ENCODE results near the gene ITPR1.

ITPR1 gene

DNA sequence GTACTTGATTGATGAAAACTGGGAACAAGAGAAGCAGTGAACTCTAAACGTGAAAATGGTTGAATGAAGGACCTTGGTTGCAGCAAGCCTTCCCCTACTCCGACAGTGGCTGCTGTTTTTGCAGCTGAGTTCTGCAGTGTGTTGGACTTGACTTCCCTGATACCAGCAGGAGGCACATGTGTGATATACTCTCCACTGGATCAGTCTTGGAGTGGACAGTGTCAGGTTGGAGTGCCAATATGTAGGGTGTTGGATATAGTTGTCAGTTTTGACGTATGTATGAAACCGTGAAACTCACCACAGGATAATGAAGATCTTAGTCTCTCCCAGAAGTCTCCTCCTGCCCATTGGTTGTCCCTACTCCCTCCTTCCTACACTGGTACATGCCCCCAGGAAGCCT is 106.5 kb downstream of the ITPR1 start:
- no peak for DNase-seq

DNA sequence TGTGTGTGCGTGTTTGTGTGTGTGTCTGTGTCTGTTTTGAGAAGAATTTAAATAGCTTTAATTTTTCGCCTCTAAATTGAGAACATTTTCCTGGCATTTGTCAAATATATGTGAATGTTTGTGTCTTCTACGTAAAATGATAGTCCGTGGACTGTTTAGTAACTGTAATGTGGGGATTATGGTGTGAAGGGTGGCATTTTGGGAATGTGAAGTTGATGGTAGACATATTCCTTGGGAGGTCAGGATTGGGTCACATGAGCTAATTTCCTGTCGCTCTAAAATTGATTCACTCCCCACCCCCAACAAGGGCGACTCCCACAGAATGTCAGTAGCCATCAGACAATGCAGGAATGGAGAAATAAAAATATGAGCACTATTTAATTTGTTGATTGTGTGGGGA is 107.3 kb downstream of the ITPR1 start:
- DNase-seq = no peak

DNA sequence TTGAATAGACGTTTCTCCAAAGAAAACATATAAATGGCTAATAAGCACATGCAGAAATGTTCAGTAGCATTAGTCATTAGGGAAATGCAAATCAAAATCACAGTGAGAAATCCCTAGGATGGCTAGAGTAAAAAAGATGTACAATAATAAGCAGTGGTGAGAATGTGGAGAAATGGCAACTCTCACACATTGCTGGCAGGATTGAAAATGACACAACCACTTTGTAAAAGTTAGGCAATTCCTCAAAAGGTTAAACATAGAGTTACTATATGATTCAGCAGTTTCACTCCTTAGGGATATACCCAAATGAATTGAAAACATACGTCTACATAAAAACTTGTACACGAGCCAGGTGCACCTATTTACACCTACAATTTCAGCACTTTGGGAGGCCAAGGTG is 108.7 kb downstream of the ITPR1 start:
- DNase-seq = no peak

DNA sequence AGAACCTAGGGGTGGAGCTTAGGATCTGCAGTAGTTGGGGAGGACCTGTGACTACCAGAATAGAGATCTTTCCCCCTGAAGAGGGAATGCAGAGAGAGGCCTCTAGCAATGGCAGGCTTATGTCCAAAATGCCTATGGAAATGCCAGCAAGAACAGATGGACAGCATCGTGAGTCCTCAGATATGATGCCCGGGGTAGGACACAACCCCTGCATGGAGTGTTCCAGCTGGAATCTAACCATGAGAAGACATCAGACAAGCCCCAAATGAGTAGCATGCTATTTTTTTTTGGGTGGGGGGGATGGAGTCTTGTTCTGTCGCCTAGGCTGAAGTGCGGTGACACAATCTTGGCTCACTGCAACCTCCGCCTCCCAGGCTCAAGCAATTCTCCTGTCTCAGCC is 111.5 kb downstream of the ITPR1 start:
- no peak for DNase-seq

- DNase-seq = no peak
These were observed 113.8 kb downstream of the ITPR1 start for GRCh38 chr3:4606911-4607310.

- DNase-seq = no peak
These were observed 120.2 kb downstream of the ITPR1 start for GRCh38 chr3:4613366-4613765.

DNA sequence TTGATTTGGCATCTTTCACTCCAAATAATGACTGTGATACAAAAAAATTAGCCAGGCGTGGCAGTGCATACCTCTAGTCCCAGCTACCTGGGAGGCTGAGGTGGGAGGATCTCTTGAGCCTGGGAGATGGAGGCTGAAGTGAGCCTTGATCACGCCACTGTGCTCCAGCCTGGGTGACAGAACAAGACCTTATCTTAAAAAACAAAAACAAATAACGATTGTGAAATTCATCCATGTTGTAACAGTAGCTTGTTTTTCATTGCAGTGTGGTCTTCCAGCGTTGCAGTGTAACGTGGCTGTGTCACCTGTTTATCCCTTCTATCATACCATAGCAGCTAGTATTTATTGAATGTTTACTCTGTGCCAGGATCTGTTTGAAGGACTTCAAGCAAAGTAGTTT is 120.9 kb downstream of the ITPR1 start:
- no peak for DNase-seq

DNA sequence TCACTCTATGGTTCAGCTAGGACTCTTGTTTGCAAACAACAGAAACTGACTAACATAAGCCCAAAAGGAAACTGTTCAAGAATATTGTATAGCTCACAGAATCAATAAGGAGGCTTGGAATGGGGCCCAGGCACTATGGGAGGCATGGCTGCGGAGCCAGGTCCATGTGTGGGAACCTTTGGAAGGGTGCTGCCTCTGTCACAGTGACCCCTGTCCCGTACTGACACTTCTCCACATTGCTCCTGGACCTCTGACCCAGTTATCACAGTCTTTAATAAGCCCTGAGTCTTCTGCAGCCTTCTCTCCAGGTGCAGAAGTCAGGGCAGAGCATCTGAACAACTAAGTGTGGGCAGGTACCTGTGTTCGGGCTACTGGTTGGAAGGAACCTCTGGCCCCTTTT is 121.8 kb downstream of the ITPR1 start:
- no peak for DNase-seq

- DNase-seq = no peak
These were observed 122.6 kb downstream of the ITPR1 start for GRCh38 chr3:4615750-4616149.

DNA sequence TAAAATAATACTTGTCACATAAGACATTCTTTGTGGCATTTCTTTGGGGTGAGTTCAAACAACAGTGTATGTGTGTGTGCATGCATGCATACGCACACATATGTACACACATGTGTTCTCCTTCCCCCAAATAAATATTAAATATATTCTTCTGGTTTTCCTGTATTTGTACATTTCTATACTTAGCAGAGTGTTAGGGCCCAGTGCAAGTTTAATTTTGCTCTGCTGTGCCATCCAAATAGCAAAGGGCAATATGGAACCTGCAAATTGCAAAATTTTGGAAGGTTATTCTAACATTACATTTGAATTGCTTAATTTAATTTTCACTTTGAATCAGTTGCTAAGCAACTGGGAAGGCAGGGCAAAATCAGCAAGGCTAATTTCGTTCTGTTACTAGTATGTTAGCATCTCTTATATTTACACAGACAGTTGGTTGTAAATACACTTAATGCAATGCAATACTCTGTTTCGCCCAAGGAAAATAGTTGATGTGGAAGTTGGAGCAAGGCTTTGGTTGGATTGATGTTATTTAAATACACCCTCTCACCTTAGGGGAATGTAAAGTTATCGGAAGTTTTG is 130.4 kb downstream of the ITPR1 start:
- DNase-seq = no peak

DNA sequence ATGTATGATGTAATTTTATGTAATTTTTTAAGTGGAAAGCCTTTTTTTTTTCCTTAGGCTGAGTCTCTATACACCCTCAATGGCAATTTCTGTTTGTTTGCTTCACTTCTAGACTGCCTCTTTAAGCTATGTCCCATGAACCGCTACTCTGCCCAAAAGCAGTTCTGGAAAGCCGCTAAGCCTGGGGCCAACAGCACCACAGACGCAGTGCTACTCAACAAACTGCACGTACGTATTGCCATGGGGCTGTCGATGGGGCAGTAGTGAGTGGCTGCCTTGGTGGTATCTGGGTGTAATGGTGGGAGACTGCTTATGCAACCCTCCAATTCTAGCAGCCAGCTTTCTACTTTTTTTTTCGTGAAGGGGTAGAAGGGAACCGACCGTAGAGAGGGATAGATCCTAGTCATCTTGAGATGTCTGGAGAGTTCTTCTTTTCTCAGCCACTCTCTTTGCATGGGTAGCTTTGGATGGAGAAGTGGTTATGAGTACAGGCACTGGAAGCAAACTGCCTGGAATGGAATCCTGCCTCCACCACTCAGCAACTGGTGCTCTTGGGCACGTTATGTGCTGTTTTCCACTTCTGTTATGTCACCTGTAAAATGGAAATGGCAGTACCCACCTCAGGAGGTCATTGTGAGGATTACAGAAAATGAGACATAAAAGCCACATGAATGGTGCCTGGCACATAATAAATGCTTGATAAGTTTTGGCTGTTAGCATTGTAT is 134.7 kb downstream of the ITPR1 start:
- DNase-seq = no peak

- DNase-seq = no peak
These were observed 136.2 kb downstream of the ITPR1 start for GRCh38 chr3:4629095-4630007.

GRCh38 chr3:4633078-4634004 is 140.2 kb downstream of the ITPR1 start:
- DNase-seq = no peak

DNA sequence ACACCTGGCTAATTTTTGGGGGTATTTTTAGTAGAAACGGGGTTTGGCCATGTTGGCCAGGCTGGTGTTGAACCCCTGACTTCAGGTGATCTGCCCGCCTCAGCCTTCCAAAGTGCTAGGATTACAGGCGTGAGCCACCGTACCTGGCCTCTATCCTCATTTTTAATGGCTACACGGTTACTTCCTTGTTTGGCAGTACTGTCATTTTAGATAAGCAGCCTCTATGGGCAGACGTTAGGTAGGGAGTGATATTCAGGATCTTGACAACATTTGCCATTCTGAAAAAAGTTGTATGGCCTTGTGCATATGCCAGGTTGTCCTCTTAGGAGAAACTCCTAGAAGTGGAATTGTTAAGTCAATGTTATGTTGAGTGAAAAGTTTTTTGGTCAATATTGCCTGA is 141.7 kb downstream of the ITPR1 start:
- no peak for DNase-seq

- DNase-seq = no peak
These were observed 144.1 kb downstream of the ITPR1 start for GRCh38 chr3:4637265-4637664.

DNA sequence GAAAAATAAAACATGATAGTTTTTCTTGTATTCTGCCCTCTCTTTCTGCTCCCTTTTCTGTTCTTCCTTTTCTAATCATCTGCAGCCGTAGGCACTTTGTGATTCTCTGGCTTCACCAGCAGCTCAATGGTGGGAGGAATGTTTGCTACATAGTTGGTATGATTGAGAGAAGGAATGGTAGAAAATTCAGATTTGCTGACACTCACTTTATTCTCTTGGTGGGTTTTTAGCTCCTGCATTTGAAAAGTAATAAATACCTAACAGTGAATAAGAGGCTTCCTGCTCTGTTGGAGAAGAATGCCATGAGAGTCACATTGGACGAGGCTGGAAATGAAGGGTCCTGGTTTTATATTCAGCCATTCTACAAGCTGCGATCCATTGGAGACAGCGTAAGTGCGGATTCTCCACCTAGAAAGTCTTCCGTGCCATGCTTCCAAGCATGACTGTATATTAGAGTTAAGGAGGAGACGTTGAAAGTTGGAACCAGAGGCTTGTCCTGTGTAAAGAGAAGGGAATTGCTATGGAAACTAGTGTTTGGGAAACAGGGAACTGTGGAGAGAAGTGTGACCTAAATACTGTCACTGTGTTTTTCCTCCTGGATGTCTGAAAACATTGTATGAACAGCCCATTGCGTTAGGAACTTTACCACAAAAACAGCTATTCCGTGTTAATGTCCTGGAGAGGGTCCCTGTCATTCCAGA is 148.9 kb downstream of the ITPR1 start:
- no peak for DNase-seq

DNA sequence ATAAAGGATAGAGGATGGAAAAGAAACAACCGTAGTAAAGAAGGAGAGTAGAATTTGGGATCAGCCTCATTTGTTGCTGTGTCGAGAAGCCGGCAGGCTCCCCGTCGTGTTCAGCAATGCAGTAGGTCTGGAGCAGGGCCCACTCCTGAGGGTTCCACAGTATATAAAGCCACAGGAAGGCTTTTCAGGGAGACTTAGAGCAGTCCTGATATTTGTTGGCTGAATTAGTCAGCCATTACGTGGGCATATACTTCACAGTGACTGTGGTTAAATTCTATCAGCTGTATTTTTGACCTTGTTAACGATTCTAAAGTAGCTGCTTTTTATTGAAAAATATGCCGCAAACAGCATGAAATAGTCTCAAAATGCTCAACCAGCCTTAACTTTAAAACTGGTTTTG is 149.5 kb downstream of the ITPR1 start:
- no peak for DNase-seq

GRCh38 chr3:4643904-4644547 is 150.9 kb downstream of the ITPR1 start:
- no peak for DNase-seq

DNA sequence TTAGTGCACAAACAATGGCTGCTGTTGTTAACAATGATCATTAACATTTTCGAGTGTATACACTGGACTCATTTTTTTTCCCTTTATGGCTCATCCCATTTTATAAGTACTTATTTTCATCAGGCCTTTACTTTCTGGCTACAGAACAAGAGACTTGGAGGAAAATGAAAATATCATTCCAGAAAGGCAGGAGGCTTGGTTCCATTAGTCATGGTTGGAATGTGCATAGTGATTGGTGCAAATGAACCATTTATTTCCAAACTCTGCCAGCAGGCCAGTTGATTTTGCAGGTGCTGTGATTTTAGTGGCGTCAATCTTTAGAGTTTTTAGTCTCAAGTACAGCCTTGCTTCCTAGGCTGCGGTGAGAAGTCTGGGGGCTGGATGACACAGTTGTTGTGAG is 151.8 kb downstream of the ITPR1 start:
- no peak for DNase-seq

GRCh38 chr3:4645468-4645867 is 152.3 kb downstream of the ITPR1 start:
- no peak for DNase-seq

GRCh38 chr3:4647411-4647810 is 154.3 kb downstream of the ITPR1 start:
- DNase-seq = no peak
